Lower lobe of right lung (tissue), 2 donors: ENCODE measurements around the gene HK2. TPM values are rescaled to one million over a fixed set of nuclear protein-coding genes. Genes with fewer than 3 reads are reported as not detected.

Experiments
- ATAC-seq, 2 donors: fragments of 200-7000 bp; cut with Tn5 transposase; one replicate each; pipeline ENCODE4 v1.9.1; 2020 to 2022; ENCODE audit warnings: mild to moderate bottlenecking in 2 of 2, moderate library complexity in 2 of 2
- DNase-seq: peaks from one replicate; pipeline ENCODE4 v3.0.0-alpha.2; 2020
- H3K27ac ChIP-seq: fragments of 200-600 bp; one replicate; pipeline ENCODE4 v1.8.0; 2022
- H3K27me3 ChIP-seq: fragments of 200-600 bp; one replicate; pipeline ENCODE4 v1.8.0; 2022; ENCODE audit warnings: low read depth
- H3K36me3 ChIP-seq: fragments of 200-600 bp; one replicate; pipeline ENCODE4 v1.8.0; 2022; ENCODE audit warnings: mild to moderate bottlenecking
- H3K4me1 ChIP-seq: fragments of 200-600 bp; one replicate; pipeline ENCODE4 v1.8.0; 2022
- H3K4me3 ChIP-seq: fragments of 200-600 bp; one replicate; pipeline ENCODE4 v1.8.0; 2022; ENCODE audit warnings: mild to moderate bottlenecking
- H3K9me3 ChIP-seq: fragments of 200-600 bp; one replicate; pipeline ENCODE4 v1.8.0; 2022
- intact Hi-C: fragments of 100-400 bp; cut with DNase I; formaldehyde crosslinking; loops from one replicate; pipeline ENCODE4 v1.11.0; 2022
- total RNA-seq: library from RNA; stranded (reverse); fragmentation: NEBNext Ultra II Directional; extraction: Animal tissue kit (Norgen Biotek cat#: 25700); gene quantifications from one replicate; pipeline ENCODE4 v1.2.1, GENCODE V29; 2021
- TF ChIP-seq, protein P1 (sequence below): fragments of 200-600 bp; IDR thresholded peaks from one replicate; pipeline ENCODE4 v1.8.0; 2022; ENCODE audit warnings: antibody characterized with exemption, mild to moderate bottlenecking
- donor health status: DM: no; HTN: yes; CAD: no; lungs with severe emphysema.

Gene HK2
- total RNA-seq, 1 donor from 2014 or later, result 86.7 TPM

DNA sequence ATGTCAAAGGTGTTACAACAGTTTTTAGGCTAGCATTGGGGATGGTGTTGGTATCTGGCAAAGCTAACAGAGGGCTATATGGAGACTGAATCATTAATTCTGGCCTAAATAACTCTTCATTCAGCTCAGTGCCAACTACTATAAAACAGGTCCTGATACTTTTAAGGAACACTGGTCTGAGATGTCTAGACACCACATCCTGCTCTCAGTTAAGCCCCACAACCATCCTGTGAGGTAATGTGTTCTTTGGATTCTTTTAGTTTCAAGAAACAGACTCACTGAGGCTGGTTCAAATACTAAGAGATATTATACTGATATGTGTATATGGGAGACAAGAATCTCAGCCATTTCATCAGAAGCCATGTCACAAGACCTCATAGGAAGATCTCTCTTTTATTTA lies 14.2 kb upstream of the HK2 start:
- Histone ChIP-seq H3K36me3 (no peaks in the 10 kb centered on the region), H3K27ac (no peak overlapping the region), H3K9me3 (no peaks in the 10 kb centered on the region), H3K4me3 (no peak overlapping the region), H3K27me3 (no peaks in the 10 kb centered on the region), H3K4me1 (peaks cover 10% of the 10 kb centered on the region)
- intact Hi-C loops, result no loop called here
- ATAC-seq (no peak), DNase-seq (no peak)
- TF ChIP-seq, protein P1, sequence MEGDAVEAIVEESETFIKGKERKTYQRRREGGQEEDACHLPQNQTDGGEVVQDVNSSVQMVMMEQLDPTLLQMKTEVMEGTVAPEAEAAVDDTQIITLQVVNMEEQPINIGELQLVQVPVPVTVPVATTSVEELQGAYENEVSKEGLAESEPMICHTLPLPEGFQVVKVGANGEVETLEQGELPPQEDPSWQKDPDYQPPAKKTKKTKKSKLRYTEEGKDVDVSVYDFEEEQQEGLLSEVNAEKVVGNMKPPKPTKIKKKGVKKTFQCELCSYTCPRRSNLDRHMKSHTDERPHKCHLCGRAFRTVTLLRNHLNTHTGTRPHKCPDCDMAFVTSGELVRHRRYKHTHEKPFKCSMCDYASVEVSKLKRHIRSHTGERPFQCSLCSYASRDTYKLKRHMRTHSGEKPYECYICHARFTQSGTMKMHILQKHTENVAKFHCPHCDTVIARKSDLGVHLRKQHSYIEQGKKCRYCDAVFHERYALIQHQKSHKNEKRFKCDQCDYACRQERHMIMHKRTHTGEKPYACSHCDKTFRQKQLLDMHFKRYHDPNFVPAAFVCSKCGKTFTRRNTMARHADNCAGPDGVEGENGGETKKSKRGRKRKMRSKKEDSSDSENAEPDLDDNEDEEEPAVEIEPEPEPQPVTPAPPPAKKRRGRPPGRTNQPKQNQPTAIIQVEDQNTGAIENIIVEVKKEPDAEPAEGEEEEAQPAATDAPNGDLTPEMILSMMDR, result no peak

DNA sequence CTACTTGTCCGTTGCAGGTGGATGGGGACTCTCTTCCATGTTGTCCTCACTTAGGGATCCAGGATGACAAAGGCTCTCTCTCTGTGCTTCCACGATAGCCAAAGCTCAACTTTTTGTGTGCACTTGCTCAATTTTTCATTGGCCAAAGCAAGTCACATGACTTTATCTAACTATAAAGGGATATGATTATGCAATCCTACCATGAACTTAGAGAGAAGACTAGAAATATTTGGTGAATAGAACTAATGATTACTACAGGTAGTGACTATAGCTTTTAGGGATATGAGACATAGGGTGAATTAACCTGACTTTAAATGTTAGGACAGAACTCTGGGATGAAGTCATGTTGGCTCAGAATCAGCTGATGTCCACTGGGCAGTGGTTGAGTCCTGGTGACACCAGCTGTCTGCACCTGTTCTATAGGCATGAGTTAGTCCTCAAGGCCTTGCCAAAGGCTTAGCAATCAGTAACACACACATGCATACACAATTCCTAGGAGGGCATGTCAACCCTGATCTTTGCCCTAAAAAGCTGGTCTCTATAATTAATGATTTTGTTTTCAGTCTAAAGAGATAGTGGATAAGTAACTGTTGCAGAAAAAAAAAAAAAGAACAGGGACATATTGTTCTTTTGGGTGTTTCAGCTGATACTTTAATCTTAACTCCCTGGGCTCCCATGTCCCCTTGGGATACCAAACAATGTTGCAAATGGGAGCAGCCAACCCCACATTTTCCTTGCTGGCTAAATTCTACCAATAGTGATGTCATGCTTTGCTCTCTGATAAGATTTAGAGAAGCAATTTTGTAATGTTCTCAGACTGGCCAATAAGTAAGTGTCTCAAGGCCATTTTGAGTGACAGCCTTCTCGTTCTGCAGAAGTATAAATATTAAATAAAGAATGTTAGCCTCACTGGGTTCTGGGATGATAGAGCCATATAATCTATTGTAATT lies 12.5 kb upstream of the HK2 start:
- intact Hi-C loops, result no loop called here
- TF ChIP-seq, protein P1, result no peak
- ATAC-seq (no peak), DNase-seq (no peak)
- no peak overlapping the region for H3K27ac ChIP-seq
- H3K36me3 ChIP-seq, result no peaks in the 10 kb centered on the region
- H3K4me1 ChIP-seq, result peaks cover 5% of the 10 kb centered on the region
- no peaks in the 10 kb centered on the region for H3K27me3 ChIP-seq
- H3K4me3 ChIP-seq, result no peak overlapping the region
- H3K9me3 ChIP-seq, result no peaks in the 10 kb centered on the region

DNA sequence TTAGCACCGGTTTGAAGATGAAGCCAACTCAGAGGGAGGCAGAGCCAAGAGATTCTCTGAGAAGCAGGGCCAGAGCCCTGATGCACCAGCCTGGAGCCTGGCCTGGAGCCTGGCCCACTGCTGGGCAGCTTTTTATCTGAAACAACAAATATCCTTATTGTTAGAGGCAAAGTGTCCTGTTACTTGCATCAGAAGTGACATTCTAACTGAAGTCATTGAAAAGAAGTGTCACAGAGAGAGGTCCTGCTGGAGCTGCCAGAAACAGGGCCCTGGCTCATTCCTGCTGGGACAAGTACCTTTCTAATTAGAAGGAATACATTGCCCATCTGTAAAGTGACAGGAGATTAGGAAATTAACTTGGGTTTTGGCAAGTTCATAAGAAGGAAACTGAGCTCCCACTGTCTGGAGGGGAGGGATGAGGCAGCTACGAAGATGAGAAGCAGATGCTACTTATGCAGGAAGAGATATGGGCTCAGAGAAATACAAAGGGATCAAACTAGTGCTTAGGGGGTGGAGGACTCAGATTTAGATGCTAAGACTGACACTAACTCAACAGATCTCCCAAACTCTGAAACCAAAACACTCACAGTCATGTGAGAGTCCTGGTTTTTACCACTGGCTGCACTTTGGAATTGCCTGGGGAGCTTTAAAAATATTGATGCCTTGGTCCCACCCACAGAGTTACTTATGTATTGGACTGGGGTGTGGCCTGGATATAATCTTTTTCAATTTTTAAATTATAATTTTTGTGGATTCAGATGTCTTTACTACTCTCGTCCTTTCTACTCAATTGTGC lies 11.0 kb upstream of the HK2 start:
- no peaks in the 10 kb centered on the region for H3K9me3 ChIP-seq
- TF ChIP-seq, protein P1, result no peak
- DNase-seq (no peak), ATAC-seq (no peak)
- H3K27ac ChIP-seq, result no peak overlapping the region
- no peaks in the 10 kb centered on the region for H3K36me3 ChIP-seq
- no peaks in the 10 kb centered on the region for H3K27me3 ChIP-seq
- no peaks in the 10 kb centered on the region for H3K4me1 ChIP-seq
- intact Hi-C loops, result no loop called here
- H3K4me3 ChIP-seq, result no peak overlapping the region

DNA sequence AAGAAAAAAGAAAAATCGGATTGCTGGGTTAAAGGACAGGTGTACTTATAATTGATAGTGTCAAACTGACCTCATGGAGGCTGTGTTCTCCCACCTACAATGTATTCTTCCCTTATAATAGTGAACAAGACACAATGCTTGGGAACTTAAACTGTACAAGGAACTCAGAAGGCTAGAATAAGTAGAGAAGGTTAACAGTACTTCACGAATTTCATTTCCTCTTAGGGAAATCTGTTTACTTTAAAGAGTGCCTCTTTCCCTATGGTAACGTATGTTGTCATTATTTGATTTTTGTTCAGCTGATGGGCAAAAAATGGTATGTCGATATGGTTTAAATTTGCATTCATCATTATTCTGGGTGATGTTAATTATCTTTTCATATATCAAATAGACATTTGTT lies 9.2 kb upstream of the HK2 start:
- H3K9me3 ChIP-seq, result no peaks in the 10 kb centered on the region
- intact Hi-C loops, result no loop called here
- TF ChIP-seq, protein P1, result no peak
- no peaks in the 10 kb centered on the region for H3K4me1 ChIP-seq
- H3K4me3 ChIP-seq, result no peak overlapping the region
- peak in 1 of 2 donors; percentile 49 for ATAC-seq
- H3K27me3 ChIP-seq, result no peaks in the 10 kb centered on the region
- no peak for DNase-seq
- H3K27ac ChIP-seq, result no peak overlapping the region
- H3K36me3 ChIP-seq, result no peaks in the 10 kb centered on the region

DNA sequence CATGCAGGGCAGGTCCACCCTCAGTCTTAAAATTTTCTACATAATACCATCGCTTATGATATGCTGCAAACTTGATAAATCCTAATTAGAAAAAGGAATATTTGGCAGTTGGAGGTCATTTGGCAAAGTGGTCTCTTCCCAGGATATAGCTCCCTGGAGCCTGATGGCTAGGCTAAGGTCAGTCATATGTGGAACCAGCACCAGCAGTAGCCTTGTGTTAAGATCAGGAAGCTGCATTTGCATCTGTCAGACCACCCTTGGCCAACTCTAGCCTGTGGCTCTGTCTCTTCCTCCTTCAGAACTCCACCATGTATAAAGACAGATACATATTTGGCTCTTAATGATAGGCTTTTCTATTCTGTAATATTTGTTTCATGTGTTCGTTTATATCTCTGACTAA lies 5.4 kb upstream of the HK2 start:
- TF ChIP-seq, protein P1, result no peak
- DNase-seq, result no peak
- Histone ChIP-seq H3K36me3 (no peaks in the 10 kb centered on the region), H3K4me3 (no peak overlapping the region), H3K27me3 (no peaks in the 10 kb centered on the region), H3K27ac (no peak overlapping the region), H3K9me3 (no peaks in the 10 kb centered on the region), H3K4me1 (peaks cover 8% of the 10 kb centered on the region)
- ATAC-seq, result no peak
- intact Hi-C loops, result no loop called here
